Stimulated activated CD4-positive, alpha-beta T cell treated with anti-CD3 and anti-CD28 coated beads, Interleukin-15, amount 100 ng/mL, for 1 hour (primary cell): ENCODE data around the gene MRNIP.
"Not testable (repeated sequence)": the region's sequence is repeated elsewhere in the genome, so short reads cannot be mapped to it uniquely, and the experiment has no call there.

ENCODE experiments used
- DNase-seq, 2 donors: peaks; one replicate each; pipeline ENCODE4 v3.0.0-alpha.2; 2020; ENCODE audit warnings: low read depth in 1 of 2, low spot score in 1 of 2

Gene MRNIP

DNA sequence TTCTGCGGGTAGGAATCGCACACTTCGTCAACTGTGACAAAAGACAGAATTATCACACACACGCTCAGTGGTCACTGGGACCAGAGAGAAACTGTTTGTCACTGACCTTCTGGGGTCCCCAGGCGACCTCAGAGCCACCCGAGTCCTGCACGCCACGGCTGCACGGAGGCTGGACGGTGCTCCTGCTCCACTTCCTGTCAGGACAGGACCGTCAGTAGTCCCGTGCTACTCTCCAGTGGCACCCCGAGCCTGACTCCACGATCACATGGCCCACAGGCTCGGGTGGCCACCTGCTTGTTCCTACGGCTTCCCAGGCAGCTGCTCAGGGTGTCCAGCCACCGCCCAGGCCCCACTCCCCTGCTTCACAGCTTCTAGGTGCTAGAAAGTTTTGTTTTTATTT lies 17.9 kb downstream of the MRNIP start:
- no peak for DNase-seq

DNA sequence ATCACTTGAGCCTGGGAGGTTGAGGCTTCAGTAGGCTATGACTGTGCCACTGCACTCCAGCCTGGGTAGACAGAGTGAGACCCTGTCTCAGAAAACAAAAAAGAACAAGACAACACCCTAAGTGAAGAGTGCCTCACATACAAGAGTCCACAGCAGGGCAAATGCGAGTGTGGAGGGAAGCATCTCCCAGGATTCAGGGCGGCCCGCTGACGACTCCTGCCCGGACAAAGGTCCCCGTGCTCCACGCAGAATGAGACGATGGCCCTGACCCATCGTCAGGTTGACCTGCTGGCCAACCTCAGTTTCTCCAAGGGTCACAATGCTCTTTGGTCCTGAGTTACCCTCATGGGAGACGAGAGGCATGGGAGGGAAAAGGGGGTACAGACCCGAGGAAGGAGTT lies 18.3 kb downstream of the MRNIP start:
- DNase-seq: no peak

DNA sequence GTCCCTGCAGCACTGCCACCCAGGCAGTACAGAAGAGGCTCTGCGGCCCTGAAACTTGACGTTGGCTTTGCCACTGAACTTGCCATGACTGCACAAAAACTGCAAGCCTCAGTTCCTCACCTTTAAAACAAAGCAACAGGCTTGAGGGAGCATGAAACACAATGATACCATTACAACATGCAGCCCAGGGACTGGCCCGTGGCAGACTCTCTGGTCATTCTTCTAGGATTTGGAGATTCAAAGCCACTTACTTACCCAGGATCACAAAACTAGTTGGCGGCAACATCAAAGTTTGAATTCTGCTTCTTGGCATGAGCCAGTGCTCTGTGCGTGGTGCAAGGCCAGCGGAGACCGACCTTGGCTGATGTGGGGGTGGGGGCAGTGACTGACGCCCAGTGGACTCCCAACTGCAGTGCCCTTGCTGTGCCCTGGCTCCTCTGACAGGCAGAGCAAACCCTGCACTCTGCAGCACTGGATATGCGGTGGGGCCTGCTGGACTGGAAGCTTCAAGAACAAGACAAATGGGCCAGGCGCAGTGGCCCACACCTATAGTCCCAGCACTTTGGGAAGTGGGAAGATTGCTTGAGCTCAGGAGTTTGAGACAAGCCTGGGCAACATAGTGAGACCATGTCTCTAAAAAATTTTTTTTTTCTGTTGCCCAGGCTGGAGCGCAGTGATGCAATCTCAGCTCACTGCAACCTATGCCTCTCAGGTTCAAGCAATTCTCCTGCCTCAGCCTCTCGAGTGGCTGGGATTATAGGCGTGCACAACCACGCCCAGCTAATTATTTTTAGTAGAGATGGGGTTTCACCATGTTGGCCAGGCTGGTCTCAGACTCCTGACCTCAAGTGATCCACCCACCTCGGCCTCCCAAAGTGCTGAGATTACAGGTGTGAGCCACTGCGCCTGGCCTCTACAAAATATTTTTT lies 19.0 kb downstream of the MRNIP start:
- DNase-seq: no peak

DNA sequence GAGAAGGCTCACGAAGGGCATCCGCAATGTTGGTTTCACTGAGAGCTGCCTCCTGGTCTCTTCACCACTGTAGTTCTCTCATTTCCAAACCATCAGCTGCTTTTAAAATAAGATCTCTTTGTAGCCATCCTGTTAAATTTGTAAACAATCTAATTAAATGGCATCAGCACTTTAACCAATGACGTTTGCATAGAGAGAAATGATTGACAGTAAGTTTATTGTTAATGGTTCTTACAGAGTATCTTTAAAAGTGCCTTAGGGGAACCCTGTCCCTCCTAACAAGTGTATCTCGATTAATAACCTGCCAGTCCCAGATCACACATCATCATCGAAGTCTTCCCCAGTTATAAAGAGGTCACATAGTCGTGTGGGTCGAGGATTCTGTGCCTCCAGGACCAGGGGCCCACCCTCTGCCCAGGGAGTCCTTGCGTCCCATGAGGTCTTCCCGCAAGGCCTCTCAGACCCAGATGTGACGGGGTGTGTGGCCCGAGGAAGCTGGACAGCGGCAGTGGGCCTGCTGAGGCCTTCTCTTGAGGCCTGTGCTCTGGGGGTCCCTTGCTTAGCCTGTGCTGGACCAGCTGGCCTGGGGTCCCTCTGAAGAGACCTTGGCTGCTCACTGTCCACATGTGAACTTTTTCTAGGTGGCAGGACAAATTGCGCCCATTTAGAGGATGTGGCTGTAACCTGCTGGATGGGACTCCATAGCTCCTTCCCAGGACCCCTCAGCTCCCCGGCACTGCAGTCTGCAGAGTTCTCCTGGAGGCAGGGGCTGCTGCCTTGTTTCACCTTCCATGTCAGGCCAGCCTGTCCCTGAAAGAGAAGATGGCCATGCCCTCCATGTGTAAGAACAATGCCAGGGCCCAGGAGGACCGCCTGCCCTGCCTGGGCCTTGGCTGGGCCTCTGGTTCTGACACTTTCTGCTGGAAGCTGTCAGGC lies 21.3 kb downstream of the MRNIP start:
- no peak for DNase-seq

DNA sequence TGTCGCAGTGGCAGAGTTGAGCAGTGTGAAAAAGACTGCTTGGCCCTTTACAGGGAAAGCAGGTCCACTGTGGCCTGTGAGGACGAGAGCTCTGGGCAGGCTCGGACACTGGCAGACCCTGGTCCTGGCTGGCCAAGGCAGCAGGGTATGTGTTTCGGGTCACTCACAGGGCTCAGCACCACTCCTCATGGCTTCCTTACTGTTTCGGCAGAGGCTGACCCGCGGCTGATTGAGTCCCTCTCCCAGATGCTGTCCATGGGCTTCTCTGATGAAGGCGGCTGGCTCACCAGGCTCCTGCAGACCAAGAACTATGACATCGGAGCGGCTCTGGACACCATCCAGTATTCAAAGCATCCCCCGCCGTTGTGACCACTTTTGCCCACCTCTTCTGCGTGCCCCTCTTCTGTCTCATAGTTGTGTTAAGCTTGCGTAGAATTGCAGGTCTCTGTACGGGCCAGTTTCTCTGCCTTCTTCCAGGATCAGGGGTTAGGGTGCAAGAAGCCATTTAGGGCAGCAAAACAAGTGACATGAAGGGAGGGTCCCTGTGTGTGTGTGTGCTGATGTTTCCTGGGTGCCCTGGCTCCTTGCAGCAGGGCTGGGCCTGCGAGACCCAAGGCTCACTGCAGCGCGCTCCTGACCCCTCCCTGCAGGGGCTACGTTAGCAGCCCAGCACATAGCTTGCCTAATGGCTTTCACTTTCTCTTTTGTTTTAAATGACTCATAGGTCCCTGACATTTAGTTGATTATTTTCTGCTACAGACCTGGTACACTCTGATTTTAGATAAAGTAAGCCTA lies 22.2 kb downstream of the MRNIP start:
- peak; percentile 34 to 48 for DNase-seq

DNA sequence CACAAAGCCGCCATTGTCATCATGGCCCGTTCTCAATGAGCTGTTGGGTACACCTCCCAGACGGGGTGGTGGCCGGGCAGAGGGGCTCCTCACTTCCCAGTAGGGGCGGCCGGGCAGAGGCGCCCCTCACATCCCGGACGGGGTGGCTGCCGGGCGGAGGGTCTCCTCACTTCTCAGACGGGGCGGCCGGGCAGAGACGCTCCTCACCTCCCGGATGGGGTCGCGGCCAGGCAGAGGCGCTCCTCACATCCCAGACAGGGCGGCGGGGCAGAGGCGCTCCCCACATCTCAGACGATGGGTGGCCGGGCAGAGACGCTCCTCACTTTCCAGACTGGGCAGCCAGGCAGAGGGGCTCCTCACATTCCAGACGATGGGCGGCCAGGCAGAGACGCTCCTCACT lies 23.7 kb downstream of the MRNIP start:
- not testable (repeated sequence) for DNase-seq

DNA sequence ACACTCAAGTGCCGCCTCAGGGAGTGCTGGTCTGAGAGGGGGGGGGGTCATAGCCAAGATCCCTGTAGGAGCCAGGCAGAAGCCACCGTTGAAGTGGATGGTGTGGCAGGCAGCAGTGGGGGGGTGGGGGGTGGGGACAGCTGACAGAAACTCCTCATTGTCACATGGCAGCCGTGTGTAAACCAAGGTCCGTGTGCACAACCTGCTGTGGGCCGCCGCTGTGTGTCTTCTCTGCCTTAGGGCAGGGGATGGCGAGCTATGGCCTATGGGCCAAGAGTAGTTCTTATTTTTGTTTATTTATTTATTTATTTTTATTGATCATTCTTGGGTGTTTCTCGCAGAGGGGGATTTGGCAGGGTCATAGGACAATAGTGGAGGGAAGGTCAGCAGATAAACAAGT lies 24.5 kb downstream of the MRNIP start:
- no peak for DNase-seq

DNA sequence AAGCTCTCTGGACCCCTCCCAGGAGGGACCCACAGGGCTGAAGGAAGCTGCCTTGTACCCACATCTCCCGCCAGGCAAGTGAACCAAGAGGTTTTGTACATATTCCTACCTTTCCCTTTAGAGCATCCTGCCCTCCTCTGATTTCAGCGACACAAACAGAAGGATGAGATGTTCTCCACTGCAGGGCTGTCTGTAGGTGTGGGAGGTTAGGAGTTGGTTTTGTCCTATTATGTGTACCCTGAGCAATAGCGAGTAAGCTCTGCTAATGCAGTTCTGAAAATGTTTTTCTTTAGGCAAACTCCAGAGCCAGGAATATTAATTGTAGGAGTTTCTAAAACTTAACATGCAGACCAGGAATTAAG lies 24.9 kb downstream of the MRNIP start:
- no peak for DNase-seq

DNA sequence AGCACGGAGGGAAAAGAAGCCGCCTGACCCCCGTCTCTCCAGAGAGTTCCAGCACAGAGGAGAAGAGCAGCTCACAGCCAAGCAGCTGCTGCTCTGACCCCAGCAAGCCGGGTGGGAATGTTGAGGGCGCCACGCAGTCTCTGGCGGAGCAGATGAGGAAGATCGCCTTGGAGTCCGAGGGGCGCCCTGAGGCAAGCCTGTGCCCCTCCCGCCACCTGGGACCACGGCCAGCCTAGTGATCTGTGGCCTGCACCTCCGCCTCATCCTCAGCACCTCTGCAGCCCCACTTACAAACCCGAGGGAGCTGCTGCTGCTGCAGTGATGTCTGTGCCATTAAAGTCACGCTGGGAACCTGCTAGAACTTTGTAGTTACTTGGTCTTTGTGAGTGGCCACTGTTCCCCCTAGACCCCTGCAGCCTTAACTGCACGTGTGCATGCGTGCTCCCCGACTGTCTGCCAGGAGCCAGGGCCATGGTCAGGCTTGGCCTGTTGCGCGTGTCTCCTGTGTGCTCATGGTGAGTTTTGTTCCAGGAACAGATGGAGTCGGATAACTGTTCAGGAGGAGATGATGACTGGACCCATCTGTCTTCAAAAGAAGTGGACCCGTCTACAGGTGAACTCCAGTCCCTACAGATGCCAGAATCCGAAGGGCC lies 25.4 kb downstream of the MRNIP start:
- no peak for DNase-seq

DNA sequence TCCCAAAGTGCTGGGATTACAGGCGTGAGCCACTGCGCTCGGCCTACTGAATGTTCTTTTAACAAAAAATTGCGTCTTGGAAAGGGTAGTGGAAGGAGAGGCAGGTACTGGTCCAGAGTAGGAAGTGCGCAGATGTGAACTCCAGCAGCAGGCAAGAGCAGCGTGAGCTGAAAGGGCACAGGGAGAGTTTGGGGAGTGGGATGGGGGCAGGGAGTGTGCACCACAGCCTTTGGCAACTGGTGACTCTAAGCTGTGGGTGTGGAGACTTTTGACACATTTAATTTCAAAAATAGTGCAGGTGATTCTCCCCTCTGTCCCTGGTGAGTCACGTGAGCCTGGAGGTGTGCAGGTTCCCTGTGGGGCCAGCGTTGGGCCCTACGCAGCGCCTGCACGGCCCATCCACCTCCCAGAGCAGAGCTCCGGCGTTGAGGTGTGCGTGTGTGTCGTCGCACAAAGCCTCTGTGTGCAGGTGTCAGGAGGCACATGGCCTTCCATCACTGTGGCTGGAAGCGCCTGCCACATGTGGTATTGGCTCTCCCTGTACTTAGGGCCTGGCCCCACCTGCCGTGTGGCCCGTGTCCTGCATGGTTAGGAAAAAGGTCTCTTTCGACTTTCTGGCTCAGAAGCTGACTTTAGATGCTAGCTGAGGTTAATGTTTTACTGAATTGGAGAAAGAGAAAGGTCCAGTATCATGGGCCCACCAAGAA lies 26.4 kb downstream of the MRNIP start:
- no peak for DNase-seq

DNA sequence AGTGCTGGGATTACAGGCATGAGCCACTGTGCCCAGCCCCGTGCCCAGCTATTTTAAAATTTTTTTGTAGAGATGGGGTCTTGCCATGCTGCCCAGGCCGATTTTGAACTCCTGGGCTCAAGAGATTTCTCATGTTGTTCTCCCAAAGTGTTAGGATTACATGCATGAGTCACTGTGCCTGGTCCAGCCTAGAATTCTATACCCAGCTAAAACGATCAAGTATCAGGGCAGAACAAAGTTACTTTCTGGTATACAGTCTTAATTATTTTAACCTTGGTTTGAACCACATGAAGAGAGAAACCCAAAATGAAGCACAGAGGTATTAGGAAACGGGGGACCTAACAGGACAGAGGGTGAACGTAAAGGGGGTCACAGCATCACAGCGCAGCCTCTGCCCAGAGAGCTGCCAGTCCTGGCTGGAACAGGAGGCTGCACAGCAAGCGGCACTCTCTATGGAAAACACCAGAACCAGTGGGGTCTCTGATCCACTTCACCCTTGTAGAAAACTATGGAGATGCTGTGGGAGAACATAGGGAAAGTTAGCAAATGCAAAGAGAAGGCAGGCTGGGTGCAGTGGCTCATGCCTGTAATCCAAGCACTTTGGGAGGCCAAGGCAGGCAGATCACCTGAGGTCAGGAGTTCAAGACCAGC lies 27.7 kb downstream of the MRNIP start:
- no peak for DNase-seq

DNA sequence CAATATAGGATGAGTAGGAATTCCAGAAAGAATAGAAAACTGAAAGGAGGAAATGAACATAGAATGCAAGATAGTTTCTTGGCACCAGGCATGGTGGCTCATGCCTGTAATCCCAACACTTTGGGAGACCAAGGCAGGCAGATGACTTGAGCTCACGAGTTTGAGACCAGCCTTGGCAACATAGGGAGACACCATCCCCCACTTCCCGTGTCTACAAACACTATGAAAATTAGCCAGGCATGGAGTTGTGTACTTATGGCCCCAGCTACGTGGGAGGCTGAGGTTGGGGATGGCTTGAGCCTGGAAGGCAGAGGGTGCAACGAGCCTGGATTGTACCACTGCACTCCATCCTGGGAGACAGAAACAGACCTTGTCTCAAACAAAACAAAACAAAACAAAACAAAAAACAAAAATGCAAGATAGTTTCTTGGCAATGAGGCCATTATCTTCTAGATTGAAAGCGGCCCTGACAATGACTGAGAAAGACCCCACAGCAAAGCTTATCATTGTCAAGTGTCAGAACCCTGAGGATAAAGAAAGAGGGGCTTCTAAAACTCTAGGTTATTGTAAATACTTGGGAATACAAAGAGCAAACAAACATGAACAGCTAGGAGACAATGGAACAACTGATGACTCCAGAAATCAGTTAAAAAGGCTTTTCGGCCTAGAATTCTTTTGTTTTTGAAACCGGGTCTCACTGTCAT lies 28.7 kb downstream of the MRNIP start:
- DNase-seq: no peak

DNA sequence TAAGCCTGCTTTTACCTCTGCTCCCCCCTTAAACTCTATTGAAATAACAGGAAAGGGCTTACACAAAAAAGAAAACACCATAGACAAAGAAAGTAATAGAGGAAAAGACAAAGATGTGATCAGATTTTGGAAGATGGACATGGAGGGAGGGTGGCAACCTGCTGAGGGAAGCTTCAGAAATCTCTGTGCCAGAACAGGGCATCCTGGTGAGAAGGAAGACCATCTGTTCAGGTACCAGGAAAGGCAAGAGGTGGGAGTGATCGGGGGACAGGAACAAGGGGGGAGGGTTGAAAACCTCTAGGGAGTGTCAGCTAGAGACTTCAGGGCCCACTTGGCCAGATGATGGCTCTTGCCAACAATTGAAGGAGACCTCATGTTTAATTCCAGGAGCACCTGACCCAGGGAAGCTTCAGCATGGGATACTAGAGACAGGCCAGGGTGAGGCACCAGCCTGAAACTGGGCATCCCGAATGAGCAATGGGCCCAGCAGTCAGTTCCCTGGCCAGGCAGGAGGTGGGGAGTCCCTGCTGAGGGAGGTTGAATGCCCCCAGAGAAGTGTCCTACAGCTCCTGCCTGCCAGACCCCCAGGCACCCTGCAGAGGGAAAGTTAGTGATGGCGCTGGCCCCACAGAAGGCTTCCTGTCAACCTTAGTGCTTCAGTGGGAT lies 29.7 kb downstream of the MRNIP start:
- no peak for DNase-seq

DNA sequence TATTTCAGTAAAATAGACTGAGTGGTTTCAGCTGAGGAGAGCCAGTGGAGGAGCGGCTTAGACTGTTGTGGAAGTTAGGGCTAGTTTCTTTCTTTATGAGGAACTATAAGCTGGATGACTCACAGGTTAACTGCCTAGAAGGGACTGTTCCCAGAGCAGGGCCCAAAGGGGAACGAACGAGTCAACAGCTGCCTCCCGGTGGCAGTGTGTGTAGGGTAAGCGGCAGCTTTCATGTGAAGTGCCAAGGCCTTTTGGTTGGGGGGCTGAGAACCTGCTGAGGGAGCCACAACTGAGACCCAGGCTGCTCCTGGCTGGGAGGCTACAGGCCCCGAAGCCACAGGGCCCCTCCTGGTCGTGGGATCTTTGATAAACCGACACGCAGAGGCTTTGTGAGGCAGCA lies 30.9 kb downstream of the MRNIP start:
- peak in 1 of 2 donors; percentile 27 for DNase-seq

DNA sequence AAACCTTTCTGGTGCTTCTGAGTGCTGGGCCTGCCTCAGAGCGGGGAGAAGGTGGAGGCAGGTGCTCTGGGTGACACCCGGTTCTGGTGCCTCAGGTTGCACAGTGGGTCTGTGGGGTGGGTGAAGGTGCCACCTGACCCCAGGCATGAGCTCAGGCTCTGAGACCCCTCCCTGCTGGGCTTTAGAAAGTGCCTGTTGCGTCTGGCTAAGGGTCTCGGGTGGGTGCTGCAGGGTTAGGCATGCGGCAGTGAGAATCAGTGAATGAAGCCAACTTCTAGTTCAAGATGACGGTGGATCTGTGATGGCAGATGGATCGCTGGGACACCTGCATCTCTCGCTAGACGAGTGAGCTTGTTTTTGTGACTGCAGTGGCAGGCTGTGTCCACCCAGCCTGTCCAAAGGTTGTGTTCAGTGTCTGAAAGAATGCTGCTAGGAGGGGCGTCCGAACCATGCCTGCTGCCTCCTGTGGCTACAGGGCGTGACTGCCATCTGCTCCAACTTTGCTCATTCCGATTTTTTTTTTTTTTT lies 32.9 kb downstream of the MRNIP start:
- no peak for DNase-seq

DNA sequence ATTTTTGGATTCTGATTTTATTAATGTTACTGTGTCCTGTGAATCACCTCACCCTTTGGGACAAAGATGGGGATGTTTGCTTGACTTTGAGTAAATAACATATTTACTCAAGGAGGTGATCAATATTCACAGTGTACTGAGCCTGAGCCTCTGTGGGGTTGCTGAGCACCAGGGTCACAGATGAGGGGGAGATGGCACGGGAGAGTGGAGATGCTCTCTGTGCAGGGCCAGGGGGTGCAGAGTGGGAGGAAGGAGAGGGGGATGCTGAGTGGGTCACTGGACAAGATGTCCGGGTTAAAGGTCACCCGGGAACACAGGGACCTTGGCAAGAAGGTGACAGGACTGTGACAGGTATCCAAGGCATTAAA lies 33.9 kb downstream of the MRNIP start:
- no peak for DNase-seq

DNA sequence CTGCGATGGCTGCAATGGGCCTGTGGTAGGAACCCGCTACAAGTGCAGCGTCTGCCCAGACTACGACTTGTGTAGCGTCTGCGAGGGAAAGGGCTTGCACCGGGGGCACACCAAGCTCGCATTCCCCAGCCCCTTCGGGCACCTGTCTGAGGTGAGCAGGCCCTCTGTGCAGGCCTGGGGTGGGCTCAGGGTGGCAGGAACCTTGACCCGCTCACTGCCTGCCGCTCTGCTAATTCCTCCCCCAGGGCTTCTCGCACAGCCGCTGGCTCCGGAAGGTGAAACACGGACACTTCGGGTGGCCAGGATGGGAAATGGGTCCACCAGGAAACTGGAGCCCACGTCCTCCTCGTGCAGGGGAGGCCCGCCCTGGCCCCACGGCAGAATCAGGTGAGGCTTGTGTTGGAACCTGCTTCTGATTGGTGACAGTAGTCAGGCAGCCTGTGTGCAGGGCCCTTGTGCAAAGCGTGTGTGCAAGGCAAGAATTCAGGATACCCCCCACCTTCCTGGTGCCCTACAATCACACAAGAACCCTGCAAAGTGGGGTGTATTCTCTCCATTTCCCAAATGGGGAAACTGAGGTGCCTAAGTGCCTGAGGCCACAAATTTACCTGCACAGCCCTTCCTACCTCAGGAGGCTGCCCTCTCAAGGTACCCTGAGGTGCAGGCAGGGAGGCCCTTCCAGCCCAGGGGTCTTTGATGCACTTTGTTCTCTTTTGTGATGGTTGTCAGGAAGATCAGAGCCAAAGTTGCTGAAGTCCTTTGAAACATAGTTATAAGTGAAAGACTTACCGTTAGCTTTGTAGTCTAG lies 34.5 kb downstream of the MRNIP start:
- no peak for DNase-seq
